Ovary (tissue), 3 donors: Measurements from ENCODE around the gene OR2T27.
"Not testable (repeated sequence)": the region's sequence is repeated elsewhere in the genome, so short reads cannot be mapped to it uniquely, and the experiment has no call there.

Experiments used
- CTCF ChIP-seq, 3 donors: fragments of 450-650 bp in 2 of 3; fragments of 200-600 bp in 1 of 3; IDR thresholded peaks; one replicate each; pipeline versions ENCODE4 v1.5.1 to v1.8.0; 2016 to 2022; ENCODE audit warnings: antibody characterized with exemption in 3 of 3, mild to moderate bottlenecking in 1 of 3
- POLR2A ChIP-seq: fragments of 450-650 bp; IDR thresholded peaks from one replicate; pipeline ENCODE4 v1.6.1; 2017; ENCODE audit warnings: antibody characterized with exemption, mild to moderate bottlenecking, moderate library complexity
- donor health status: DM: no; HTN: no; CAD: no.

GRCh38 chr1:248656797-248657196 is 1.5 kb upstream of the OR2T27 start:
- TF ChIP-seq CTCF (IDR thresholded peaks at IDR 0.05); POLR2A: not testable (repeated sequence)
